Fibroblast of skin of back (primary cell): Measurements from ENCODE around the gene NR2F1.

ENCODE experiments used
- DNase-seq: peaks from one replicate; pipeline ENCODE4 v3.0.0-alpha.2; 2013

Gene NR2F1

DNA sequence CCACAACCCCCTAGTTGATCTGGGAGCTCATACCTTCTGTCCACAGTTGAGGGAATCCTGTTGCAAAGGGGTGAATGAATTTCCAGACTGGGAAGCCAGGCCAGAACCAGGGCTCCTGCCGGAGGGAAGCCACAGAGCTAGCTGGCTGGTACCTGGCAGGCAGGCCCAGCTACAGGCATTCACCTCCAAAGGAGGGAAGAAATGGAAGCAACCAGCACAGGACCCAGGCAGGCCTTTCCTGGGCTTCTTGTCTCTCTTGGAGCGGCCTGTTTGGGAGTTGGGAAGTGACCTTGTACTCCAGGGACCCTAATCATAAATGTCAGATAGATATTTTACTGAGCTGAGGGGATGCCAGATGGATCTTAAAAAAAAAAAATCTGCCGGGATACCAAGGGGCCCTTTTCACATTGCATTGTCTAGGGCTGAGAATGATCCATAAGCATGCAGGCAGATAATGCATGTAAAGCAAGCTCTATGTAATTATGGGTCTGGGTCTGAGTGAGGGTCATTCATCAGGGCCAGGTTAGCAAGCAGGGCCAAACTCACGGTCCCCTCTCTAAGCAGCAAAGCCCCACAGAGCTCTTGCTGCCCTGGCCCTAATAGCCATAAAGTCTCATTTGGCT lies 8.4 kb downstream of the NR2F1 start:
- DNase-seq = no peak

DNA sequence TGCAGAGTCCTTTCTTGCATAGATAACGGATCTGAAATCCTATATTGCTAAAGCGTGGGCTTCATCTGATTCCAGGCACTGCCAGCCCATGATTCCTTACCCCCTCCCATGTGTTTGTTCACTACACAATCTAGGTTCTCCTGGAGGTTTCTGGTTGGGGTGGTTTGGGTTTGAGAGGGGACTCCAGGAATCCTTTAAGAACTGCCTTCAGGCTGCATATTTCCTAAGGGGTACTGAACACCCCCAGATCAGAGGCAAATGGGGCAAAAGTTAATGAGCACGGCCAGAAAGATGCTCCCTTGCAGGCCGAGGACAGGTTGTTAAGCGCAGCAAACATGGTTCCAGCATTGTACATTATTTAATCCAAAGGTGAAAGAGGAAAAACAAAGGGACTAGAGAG lies 9.9 kb downstream of the NR2F1 start:
- DNase-seq = no peak

DNA sequence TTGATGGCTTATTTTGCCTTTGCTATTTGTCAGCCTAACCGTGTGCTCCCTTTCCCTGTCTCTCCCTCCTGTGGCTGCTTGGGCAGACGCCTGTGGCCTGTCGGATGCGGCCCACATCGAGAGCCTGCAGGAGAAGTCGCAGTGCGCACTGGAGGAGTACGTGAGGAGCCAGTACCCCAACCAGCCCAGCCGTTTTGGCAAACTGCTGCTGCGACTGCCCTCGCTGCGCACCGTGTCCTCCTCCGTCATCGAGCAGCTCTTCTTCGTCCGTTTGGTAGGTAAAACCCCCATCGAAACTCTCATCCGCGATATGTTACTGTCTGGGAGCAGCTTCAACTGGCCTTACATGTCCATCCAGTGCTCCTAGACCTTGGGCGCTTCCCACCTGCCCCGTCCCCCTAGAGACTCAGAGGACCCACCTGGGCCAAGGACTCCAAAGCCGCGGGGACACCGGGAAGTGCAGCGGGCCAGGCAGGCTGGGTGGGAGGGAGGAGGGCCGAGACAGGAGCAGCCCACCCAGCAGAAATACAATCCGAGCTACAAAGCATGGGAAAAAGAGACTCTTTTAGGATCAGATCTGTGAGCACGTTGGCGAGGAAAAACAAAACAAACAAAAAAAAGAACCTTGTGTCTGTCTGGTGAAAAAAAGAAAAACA lies 10.6 kb downstream of the NR2F1 start:
- no peak for DNase-seq

DNA sequence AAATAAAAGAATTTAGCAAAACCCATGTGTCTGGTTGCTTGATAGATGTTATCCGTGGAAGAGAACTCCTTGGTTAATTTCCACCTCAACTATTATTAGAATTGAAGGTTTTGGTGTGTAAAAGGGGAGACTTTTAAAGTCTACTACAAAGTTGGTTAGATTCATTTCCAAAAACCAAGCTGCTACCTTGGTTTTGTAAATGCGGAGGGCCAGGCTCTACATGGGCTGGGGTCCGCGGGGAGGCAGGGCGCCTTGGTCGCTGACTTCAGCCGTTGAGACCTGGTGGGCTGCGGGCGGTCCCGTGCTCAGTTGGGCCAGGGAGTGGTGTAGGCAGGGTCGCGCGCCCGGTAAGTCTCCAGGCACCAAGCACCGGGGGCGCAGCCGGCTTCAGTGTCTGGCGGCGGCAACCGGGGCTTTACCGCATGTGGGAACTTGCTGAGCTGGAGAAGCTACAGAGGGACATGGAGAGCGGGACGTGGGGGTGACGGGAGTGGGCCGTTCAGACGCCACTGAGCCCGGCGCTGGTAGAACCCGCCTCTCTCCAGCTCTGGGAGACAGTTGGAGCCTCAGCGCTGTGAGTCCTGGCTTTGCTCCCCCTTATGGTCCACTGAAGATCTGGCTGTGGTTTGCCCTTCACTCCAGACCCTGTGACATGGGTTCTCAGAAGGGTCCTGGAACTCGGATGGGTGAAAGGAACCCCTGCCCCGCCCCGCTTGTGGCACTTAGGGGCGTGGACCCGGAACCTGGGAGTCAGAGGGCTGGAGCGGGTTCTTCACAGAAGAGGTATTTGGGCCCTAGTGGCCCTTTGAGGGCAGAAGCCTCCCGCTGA lies 11.8 kb downstream of the NR2F1 start:
- no peak for DNase-seq

GRCh38 chr5:93595420-93596147 lies 12.6 kb downstream of the NR2F1 start:
- no peak for DNase-seq

GRCh38 chr5:93596310-93596675 lies 13.3 kb downstream of the NR2F1 start:
- no peak for DNase-seq

GRCh38 chr5:93596676-93597490 lies 13.9 kb downstream of the NR2F1 start:
- DNase-seq = no peak

DNA sequence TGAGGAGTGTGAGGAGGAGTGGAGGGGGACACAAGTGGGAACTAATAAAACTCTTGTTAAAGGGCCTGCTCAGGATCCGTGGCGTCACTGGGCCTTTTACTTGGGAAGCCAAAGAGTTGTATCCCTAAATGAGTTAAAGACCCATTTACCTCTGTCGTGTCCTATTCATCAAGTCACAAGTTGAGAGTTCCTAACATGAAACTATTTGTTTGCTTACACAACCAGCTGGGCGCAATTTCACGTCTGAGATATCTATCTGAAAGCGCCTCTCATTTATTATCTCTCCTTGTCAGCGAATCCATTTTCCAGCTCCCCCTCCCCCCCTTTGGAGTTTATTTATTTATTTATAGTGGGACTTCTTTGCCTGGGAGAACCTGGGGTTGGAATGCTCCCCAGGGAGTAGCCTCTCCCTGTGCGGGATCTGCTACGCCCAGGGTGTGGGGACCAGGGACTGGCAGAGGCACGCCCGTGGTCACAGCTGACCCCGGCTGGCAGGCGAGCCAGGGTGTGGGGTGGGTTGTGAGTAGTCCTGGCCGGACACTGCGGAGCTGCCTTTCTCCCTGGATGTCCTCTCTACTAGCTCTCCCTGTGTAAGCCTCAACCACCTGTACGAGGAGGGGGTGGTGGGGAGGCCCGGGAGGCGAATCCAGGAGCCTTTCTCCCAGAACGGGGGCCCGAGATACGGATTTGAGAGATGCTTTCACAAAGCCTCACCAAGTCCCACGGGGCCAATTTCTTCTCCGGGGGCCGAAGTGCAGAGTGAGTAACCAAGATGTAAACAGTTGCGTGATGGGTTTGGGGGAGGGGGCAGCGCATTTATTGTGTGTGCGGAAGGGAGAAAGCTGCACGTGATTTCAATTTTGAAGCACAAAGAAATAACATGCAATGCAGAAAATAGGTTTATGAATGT lies 15.3 kb downstream of the NR2F1 start:
- DNase-seq = no peak

GRCh38 chr5:93599001-93599379 lies 16.0 kb downstream of the NR2F1 start:
- DNase-seq = no peak

- no peak for DNase-seq
Measured at GRCh38 chr5:93599399-93600120, 16.5 kb downstream of the NR2F1 start.

GRCh38 chr5:93600409-93601070 lies 17.5 kb downstream of the NR2F1 start:
- no peak for DNase-seq

DNA sequence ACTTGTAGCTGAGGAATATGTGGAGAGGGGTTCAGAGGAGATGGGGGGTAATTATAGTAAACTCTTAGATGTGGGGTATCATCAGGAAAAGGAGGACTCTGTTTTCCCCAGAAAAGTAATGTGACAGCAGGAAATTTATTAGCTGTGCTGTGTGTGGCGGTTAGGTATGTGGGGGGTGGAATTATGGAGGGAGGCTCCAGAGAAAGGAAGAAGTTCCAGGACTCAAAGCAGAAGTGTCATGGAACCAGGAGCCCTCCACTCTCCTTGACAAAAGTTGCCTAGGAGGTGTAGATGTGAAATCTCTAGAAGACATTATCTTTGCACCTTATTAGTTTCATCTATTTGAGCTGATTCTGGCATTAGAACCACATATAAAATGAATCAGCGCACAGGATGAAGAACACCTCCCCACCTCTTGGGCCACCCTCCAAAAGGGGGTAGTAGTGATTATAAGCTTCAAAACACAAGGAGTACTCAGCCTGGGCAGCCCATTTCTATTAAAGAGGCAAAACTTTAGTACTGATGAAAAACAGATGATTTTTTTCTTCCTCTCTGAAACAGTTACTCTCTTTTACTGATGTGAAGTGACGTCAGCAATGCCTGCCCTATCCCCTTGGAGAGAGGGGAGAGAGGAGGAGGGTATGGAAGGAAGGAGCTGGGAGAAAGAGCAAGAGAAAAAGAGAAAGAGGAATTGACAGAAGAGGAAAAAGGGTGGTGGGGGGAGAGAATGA lies 18.2 kb downstream of the NR2F1 start:
- DNase-seq = peak; percentile 45

DNA sequence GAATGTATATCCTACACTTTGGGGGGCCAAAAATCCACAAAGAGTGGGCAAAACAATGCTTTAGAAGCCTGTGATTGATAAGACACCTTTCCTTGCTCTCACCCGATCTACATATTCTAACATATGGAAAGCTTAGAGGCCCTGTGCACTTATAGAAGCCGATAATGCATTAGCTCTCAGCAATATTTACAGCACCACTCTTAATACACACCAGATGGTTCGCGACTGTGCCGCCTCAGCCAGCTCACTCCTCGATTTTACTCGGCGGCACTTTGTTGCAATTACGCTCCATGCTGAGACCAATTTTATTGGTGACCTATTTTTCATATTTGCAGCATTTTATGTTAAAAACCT lies 18.8 kb downstream of the NR2F1 start:
- DNase-seq = no peak

DNA sequence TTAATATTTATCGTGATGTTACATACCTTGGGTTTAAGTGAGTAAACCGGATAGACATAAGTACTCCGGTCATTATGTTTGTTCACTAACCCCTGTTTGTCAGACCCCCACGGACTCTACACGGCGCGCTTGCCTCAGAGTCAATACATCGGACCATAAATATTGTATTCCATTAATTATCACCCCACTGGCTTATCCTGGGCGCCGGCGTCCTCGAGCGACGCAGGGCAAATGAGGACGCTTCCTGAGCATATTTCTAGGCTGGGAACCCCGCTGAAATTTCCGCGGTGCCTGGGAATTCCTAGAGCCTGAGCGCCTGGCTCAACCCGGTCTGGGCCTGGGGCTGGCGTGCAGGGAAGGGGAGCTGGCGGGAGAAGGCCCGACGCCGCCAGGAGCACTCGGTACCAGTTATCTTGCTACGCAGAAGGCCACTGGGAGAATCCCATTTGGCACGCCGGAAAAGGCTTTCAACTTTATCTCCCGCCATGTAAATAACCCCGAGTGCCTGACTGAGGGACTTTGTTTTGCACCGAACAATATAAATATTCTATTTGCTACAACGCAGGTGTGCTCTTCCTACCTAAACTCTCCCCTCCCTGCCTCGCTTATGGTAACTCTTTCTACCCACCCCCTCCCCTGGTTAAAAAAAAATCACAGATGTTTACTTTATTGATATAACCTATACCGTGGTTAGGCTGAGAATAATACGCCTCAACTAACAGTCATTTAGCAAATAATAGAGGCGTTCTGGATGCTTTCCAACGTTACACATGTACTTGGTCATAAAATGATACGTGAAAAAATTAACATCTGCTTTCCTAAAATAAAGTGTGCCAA lies 19.4 kb downstream of the NR2F1 start:
- DNase-seq = no peak

DNA sequence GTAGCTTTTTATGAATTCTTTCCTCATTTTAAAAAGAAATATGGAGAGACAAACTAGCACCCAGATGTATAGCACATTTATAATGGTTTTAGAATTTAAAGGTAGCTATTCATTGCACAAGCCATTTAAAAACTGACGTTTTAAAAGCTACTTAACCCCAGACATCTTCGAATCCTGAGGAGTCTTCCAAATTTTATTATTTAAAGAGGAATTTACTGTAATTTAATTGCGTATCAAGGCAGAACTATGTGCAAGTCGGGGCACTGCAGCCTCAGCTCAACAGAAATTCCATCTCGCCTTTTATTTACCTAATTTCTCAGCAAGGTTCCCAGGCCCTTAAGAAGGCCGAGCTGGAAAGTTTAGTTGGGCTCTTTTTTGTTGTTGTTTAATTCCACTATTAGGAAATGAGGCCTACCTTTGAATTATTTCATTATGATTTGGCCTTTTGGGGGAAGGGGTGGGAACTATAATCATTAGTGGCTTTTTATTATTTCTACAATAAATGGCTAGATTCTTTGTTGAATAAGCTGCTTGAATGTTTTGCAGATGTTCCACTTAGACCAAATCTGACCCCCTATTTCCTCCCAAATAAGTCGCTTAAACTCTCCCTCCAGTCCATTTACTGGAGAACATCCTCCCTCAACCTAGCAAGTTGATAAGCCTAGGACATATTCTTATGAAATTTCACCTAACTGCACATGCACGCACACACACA lies 20.2 kb downstream of the NR2F1 start:
- no peak for DNase-seq

DNA sequence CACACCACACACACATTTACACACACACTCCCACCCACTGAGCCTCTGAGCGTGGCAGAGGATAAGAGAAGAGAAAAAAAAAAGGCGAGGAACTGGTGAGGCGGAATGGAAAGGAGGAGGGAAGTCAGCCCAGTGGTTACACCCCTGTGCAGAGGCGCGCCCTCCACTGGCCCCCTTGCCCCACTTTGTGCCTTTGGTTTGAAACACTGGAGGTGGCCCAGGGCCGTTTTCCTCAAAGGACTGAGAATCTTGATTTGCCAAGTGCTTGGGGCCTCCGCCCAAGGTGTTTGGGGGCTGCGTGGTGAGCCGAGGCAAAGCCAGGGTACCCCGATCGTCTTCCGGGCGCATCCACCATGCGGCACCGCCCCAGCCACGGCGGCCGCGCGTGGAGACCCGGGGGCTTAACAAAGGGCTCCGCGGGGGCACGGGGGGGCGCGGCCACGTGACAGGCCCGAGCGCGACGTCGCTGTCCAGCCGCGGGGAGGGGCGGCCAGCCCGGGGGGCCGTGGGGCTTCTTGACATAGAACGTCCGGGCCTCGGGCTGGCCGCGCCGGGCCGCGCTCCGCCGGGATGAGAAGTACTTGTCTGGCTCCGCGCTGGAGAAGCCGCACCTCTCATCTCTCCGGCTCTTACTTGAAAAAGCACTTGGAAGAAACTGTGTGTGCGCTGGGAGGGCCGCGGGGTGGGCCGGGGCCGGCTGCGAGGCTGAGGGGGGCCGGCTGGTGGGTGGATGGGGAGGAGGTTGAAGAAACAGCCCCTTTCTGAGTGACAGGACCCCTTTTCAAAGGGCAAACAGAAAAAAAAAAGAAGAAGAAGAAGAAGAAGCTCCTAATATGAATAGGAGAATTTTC lies 21.0 kb downstream of the NR2F1 start:
- peak; percentile 42 for DNase-seq
